GM18519 (cell line): ENCODE results near the gene FDX2.

ENCODE experiments used
- ATAC-seq: cut with Tn5 transposase; IDR thresholded peaks from one replicate; pipeline ENCODE4 v1.9.1; 2021; ENCODE audit warnings: mild to moderate bottlenecking, moderate library complexity; ENCODE audit not compliant: unreplicated experiment, low FRiP score

The FDX2 gene

GRCh38 chr19:10260141-10260584 is 55.7 kb downstream of the FDX2 start:
- ATAC-seq, result no peak
